ENCODE measurements around the gene TBC1D2B.

Gene TBC1D2B

GRCh38 chr15:78040653-78041244 is 36.8 kb downstream of the TBC1D2B start:
- H3K4me3 Mint-ChIP-seq: no peak overlapping the region
- H3K9me3 Mint-ChIP-seq: no peaks in the 10 kb centered on the region
- H3K36me3 Mint-ChIP-seq (ENCODE audit: low read depth): no peaks in the 10 kb centered on the region
- DNase-seq: no peak
- H3K4me1 Mint-ChIP-seq: peaks cover 41% of the 10 kb centered on the region
- H3K27ac Mint-ChIP-seq: no peak overlapping the region
- H3K27me3 Mint-ChIP-seq (ENCODE audit: low read depth, poor library complexity): peaks cover 7% of the 10 kb centered on the region
- TF ChIP-seq CTCF (IDR thresholded peaks at IDR 0.05): no peak

- Mint-ChIP-seq H3K27me3 (ENCODE audit: low read depth, poor library complexity) (peaks cover 7% of the 10 kb centered on the region), H3K36me3 (ENCODE audit: low read depth) (no peaks in the 10 kb centered on the region), H3K4me1 (peaks cover 61% of the 10 kb centered on the region), H3K9me3 (no peaks in the 10 kb centered on the region), H3K27ac (peak overlapping the region; percentile 15), H3K4me3 (no peak overlapping the region)
- DNase-seq: no peak
- TF ChIP-seq CTCF (IDR thresholded peaks at IDR 0.05): no peak
Measured at GRCh38 chr15:78038585-78039247, 38.8 kb downstream of the TBC1D2B start.

- Mint-ChIP-seq H3K36me3 (ENCODE audit: low read depth) (no peaks in the 10 kb centered on the region), H3K27me3 (ENCODE audit: low read depth, poor library complexity) (peaks cover 7% of the 10 kb centered on the region), H3K4me1 (peaks cover 70% of the 10 kb centered on the region), H3K4me3 (no peak overlapping the region), H3K9me3 (no peaks in the 10 kb centered on the region), H3K27ac (peak overlapping the region; percentile 15)
- no peak for TF ChIP-seq CTCF (IDR thresholded peaks at IDR 0.05)
- no peak for DNase-seq
Measured at GRCh38 chr15:78037779-78038305, 39.7 kb downstream of the TBC1D2B start.

GRCh38 chr15:78037328-78037727 is 40.2 kb downstream of the TBC1D2B start:
- no peak for DNase-seq
- TF ChIP-seq CTCF (IDR thresholded peaks at IDR 0.05): no peak
- no peak overlapping the region for H3K27ac Mint-ChIP-seq
- peaks cover 75% of the 10 kb centered on the region for H3K4me1 Mint-ChIP-seq
- H3K9me3 Mint-ChIP-seq: no peaks in the 10 kb centered on the region
- H3K36me3 Mint-ChIP-seq (ENCODE audit: low read depth): no peaks in the 10 kb centered on the region
- H3K27me3 Mint-ChIP-seq (ENCODE audit: low read depth, poor library complexity): peaks cover 7% of the 10 kb centered on the region
- H3K4me3 Mint-ChIP-seq: no peak overlapping the region

- no peak overlapping the region for H3K4me3 Mint-ChIP-seq
- peaks cover under 1% of the 10 kb centered on the region for H3K36me3 Mint-ChIP-seq (ENCODE audit: low read depth)
- no peaks in the 10 kb centered on the region for H3K9me3 Mint-ChIP-seq
- no peak for TF ChIP-seq CTCF (IDR thresholded peaks at IDR 0.05)
- peaks cover 7% of the 10 kb centered on the region for H3K27me3 Mint-ChIP-seq (ENCODE audit: low read depth, poor library complexity)
- H3K27ac Mint-ChIP-seq: no peak overlapping the region
- peaks cover 85% of the 10 kb centered on the region for H3K4me1 Mint-ChIP-seq
- no peak for DNase-seq
Measured at GRCh38 chr15:78035861-78036476, 41.5 kb downstream of the TBC1D2B start.

Measured in nephron progenitor cell (in vitro differentiated cells).